Activated CD8-positive, alpha-beta memory T cell treated with anti-CD3 and anti-CD28 coated beads, Interleukin-2, amount 50 U/mL, for 1 hour (primary cell): ENCODE results near the gene NUMA1.

Source experiments
- DNase-seq: peaks from one replicate; pipeline ENCODE4 v3.0.0-alpha.2; 2020; ENCODE audit errors: extremely low read depth

The NUMA1 gene

GRCh38 chr11:72102946-72103753 is 22.8 kb upstream of the NUMA1 start, which contains the start of gene LAMTOR1:
LAMTOR1 (minus strand) TSS chr11:72103297; CDS start chr11:72103224, 73 bp downstream.
- DNase-seq, result peak; percentile 97

- DNase-seq, result no peak
These were observed 22.2 kb upstream of the NUMA1 start for GRCh38 chr11:72102631-72102945.

- DNase-seq, result no peak
These were observed 21.8 kb upstream of the NUMA1 start for GRCh38 chr11:72102162-72102561.

- DNase-seq, result no peak
These were observed 20.1 kb upstream of the NUMA1 start for GRCh38 chr11:72100462-72100861.

GRCh38 chr11:72100009-72100408 is 19.7 kb upstream of the NUMA1 start:
- no peak for DNase-seq

- no peak for DNase-seq
These were observed 18.4 kb upstream of the NUMA1 start for GRCh38 chr11:72098741-72099140.

GRCh38 chr11:72091292-72091691 is 10.9 kb upstream of the NUMA1 start:
- DNase-seq, result peak; percentile 48

- no peak for DNase-seq
These were observed 7.9 kb upstream of the NUMA1 start for GRCh38 chr11:72088076-72088808.

- no peak for DNase-seq
These were observed 5.4 kb upstream of the NUMA1 start for GRCh38 chr11:72085621-72086351.

- no peak for DNase-seq
These were observed 4.6 kb upstream of the NUMA1 start for GRCh38 chr11:72084965-72085364.

- DNase-seq, result no peak
These were observed 3.7 kb upstream of the NUMA1 start for GRCh38 chr11:72084076-72084475.

GRCh38 chr11:72083414-72083813 is 3.1 kb upstream of the NUMA1 start:
- no peak for DNase-seq

- DNase-seq, result no peak
These were observed 1.6 kb upstream of the NUMA1 start for GRCh38 chr11:72081821-72082453.

GRCh38 chr11:72081184-72081644 is 872 bp upstream of the NUMA1 start:
- no peak for DNase-seq

GRCh38 chr11:72079819-72080325 is 470 bp downstream of the NUMA1 start:
- DNase-seq, result no peak

- no peak for DNase-seq
These were observed 1.9 kb downstream of the NUMA1 start for GRCh38 chr11:72078477-72078876.

- no peak for DNase-seq
These were observed 4.6 kb downstream of the NUMA1 start for GRCh38 chr11:72075756-72076155.

- no peak for DNase-seq
These were observed 5.2 kb downstream of the NUMA1 start for GRCh38 chr11:72075109-72075508.

- DNase-seq, result no peak
These were observed 8.0 kb downstream of the NUMA1 start for GRCh38 chr11:72072348-72072747.

GRCh38 chr11:72070491-72070890 is 9.9 kb downstream of the NUMA1 start:
- DNase-seq, result no peak

GRCh38 chr11:72069787-72070251 is 10.5 kb downstream of the NUMA1 start:
- DNase-seq, result no peak

- DNase-seq, result no peak
These were observed 11.1 kb downstream of the NUMA1 start for GRCh38 chr11:72069200-72069599.
